ENCODE measurements around the gene PAGE5.

- TF ChIP-seq CTCF (IDR thresholded peaks at IDR 0.05) (no peak), POLR2A (IDR thresholded peaks at IDR 0.05) (no peak)
Measured at GRCh38 chrX:55264816-55265215, 44.7 kb downstream of the PAGE5 start, which contains the start of gene PAGE3.

Measured in suprapubic skin (tissue), 3 donors.